ENCODE measurements around the gene BAD.

DNA sequence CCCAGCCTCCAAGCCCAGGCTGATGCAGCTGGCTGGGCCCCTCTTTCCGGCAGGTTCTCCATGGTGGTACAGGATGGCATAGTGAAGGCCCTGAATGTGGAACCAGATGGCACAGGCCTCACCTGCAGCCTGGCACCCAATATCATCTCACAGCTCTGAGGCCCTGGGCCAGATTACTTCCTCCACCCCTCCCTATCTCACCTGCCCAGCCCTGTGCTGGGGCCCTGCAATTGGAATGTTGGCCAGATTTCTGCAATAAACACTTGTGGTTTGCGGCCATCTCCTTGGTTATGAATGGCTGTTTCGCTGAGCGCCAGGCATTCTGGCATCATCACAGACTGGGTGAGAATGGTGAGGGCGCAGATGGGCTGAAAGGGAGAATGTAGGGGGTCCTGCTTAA lies 37.1 kb upstream of the BAD start:
- TF ChIP-seq PBX3 (IDR thresholded peaks at IDR 0.05; ENCODE audit: insufficient replicate concordance, low read depth, low read length) (no peak), CTCF (IDR thresholded peaks at IDR 0.05 in 2 of 3, conservative IDR thresholded peaks at IDR 0.05 in 1 of 3; ENCODE audit: control insufficient read depth in 2 of 3, extremely low read depth in 1 of 3, insufficient read depth in 1 of 3, low read depth in 3 of 3, low read length in 3 of 3) (no peak), MTA3 (IDR thresholded peaks at IDR 0.05; ENCODE audit: borderline replicate concordance, low read length) (no peak), ZSCAN29 (IDR thresholded peaks at IDR 0.05) (no peak), ZNF24 (IDR thresholded peaks at IDR 0.05) (no peak), MTA2 (IDR thresholded peaks at IDR 0.05; ENCODE audit: low read depth) (no peak), SMC3 (IDR thresholded peaks at IDR 0.05; ENCODE audit: borderline replicate concordance, low read length) (no peak), MXI1 (IDR thresholded peaks at IDR 0.05; ENCODE audit: low read depth, low read length) (no peak), SUZ12 (IDR thresholded peaks at IDR 0.05; ENCODE audit: unreplicated experiment) (no peak)
- TF ChIP-seq, protein P1, sequence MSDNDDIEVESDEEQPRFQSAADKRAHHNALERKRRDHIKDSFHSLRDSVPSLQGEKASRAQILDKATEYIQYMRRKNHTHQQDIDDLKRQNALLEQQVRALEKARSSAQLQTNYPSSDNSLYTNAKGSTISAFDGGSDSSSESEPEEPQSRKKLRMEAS (IDR thresholded peaks at IDR 0.05; ENCODE audit: low read depth, low read length): no peak
